HG02610 (cell line): ENCODE measurements around the gene RAP1GAP.

Experiments used
- ATAC-seq: cut with Tn5 transposase; IDR thresholded peaks from one replicate; pipeline ENCODE4 v1.9.1; 2021; ENCODE audit warnings: mild to moderate bottlenecking, moderate library complexity; ENCODE audit not compliant: unreplicated experiment

The RAP1GAP gene

GRCh38 chr1:21669258-21670058, at the start of gene RAP1GAP:
Gene RAP1GAP (minus strand): TSS chr1:21669357. CDS start chr1:21620032, 49,325 bp downstream.
- no peak for ATAC-seq

- no peak for ATAC-seq
Observed at GRCh38 chr1:21716169-21716568, 47.0 kb upstream of the RAP1GAP start.

GRCh38 chr1:21707891-21708290, 38.7 kb upstream of the RAP1GAP start:
- no peak for ATAC-seq

GRCh38 chr1:21707086-21707840, 38.1 kb upstream of the RAP1GAP start:
- no peak for ATAC-seq

- no peak for ATAC-seq
Observed at GRCh38 chr1:21706151-21706835, 37.1 kb upstream of the RAP1GAP start.

- ATAC-seq: no peak
Observed at GRCh38 chr1:21705303-21705980, 36.3 kb upstream of the RAP1GAP start.

GRCh38 chr1:21704145-21704544, 35.0 kb upstream of the RAP1GAP start:
- ATAC-seq: no peak

- ATAC-seq: no peak
Observed at GRCh38 chr1:21703318-21703963, 34.3 kb upstream of the RAP1GAP start.

GRCh38 chr1:21702780-21703179, 33.6 kb upstream of the RAP1GAP start:
- no peak for ATAC-seq

- no peak for ATAC-seq
Observed at GRCh38 chr1:21701401-21701800, 32.2 kb upstream of the RAP1GAP start.

GRCh38 chr1:21700094-21700493, 30.9 kb upstream of the RAP1GAP start:
- no peak for ATAC-seq

- ATAC-seq: no peak
Observed at GRCh38 chr1:21696931-21697330, 27.8 kb upstream of the RAP1GAP start.

- ATAC-seq: no peak
Observed at GRCh38 chr1:21693732-21694131, 24.6 kb upstream of the RAP1GAP start.

- no peak for ATAC-seq
Observed at GRCh38 chr1:21691739-21692138, 22.6 kb upstream of the RAP1GAP start.

- no peak for ATAC-seq
Observed at GRCh38 chr1:21689661-21690372, 20.7 kb upstream of the RAP1GAP start.

- no peak for ATAC-seq
Observed at GRCh38 chr1:21687081-21687529, 17.9 kb upstream of the RAP1GAP start.

GRCh38 chr1:21685946-21686678, 17.0 kb upstream of the RAP1GAP start:
- no peak for ATAC-seq

- ATAC-seq: no peak
Observed at GRCh38 chr1:21681426-21681825, 12.3 kb upstream of the RAP1GAP start.

- ATAC-seq: no peak
Observed at GRCh38 chr1:21680918-21681317, 11.8 kb upstream of the RAP1GAP start.
